ENCODE data around the gene TIAM2.
A peak's percentile ranks its signal among the peaks of the same experiment; 100 is the strongest.

Gene TIAM2

GRCh38 chr6:154974485-154975149, 20.5 kb upstream of the TIAM2 start:
- no peak for TF ChIP-seq CTCF (IDR thresholded peaks at IDR 0.05; ENCODE audit: control extremely low read depth, extremely low read depth, low read depth, missing control alignments)
- CTCF ChIA-PET, result interaction anchor here (0.9 to 1.4 kb wide), 3 partner anchors 11 to 36 kb away, joined by 3 read pairs; no protein-coding TSS in a partner anchor
- DNase-seq (ENCODE audit: extremely low spot score), result no peak
- POLR2A ChIA-PET, result interaction anchor here (0.5 kb wide), 1 partner anchor 50 kb away, joined by 3 read pairs; no protein-coding TSS in a partner anchor

- ChIA-PET CTCF (interaction anchor here (1.3 kb wide), 1 partner anchor 20 kb away, joined by 4 read pairs; no protein-coding TSS in a partner anchor), POLR2A (no interaction called here)
- DNase-seq (ENCODE audit: extremely low spot score), result no peak
- no peak for TF ChIP-seq CTCF (IDR thresholded peaks at IDR 0.05; ENCODE audit: control extremely low read depth, extremely low read depth, low read depth, missing control alignments)
These were observed 17.5 kb upstream of the TIAM2 start for GRCh38 chr6:154977588-154977987.

GRCh38 chr6:154980273-154981078, 14.6 kb upstream of the TIAM2 start:
- ChIA-PET POLR2A (no interaction called here), CTCF (interaction anchor here (1.2 kb wide), 1 partner anchor 17 kb away, joined by 6 read pairs; no protein-coding TSS in a partner anchor)
- no peak for DNase-seq (ENCODE audit: extremely low spot score)
- TF ChIP-seq CTCF (IDR thresholded peaks at IDR 0.05; ENCODE audit: control extremely low read depth, extremely low read depth, low read depth, missing control alignments), result no peak

GRCh38 chr6:154981079-154981870, 13.8 kb upstream of the TIAM2 start:
- POLR2A ChIA-PET, result interaction anchor here (0.6 kb wide), 1 partner anchor 174 kb away, joined by 3 read pairs; no protein-coding TSS in a partner anchor
- TF ChIP-seq CTCF (IDR thresholded peaks at IDR 0.05; ENCODE audit: control extremely low read depth, extremely low read depth, low read depth, missing control alignments), result no peak
- peak; percentile 45 for DNase-seq (ENCODE audit: extremely low spot score)
- CTCF ChIA-PET, result interaction anchor here (1.2 to 1.6 kb wide), 2 partner anchors 17 to 306 kb away, joined by 6 read pairs; no protein-coding TSS in a partner anchor

GRCh38 chr6:154984146-154984545, 11.0 kb upstream of the TIAM2 start:
- DNase-seq (ENCODE audit: extremely low spot score), result no peak
- no peak for TF ChIP-seq CTCF (IDR thresholded peaks at IDR 0.05; ENCODE audit: control extremely low read depth, extremely low read depth, low read depth, missing control alignments)
- ChIA-PET POLR2A (no interaction called here), CTCF (no interaction called here)

GRCh38 chr6:154986787-154987235, 8.3 kb upstream of the TIAM2 start:
- DNase-seq (ENCODE audit: extremely low spot score), result no peak
- CTCF ChIA-PET, result interaction anchor here (0.8 kb wide), 1 partner anchor 18 kb away, joined by 3 read pairs; no protein-coding TSS in a partner anchor
- POLR2A ChIA-PET, result interaction anchor here (0.7 kb wide), 1 partner anchor 513 kb away, joined by 5 read pairs; no protein-coding TSS in a partner anchor

More at GRCh38 chr6:154986787-154987235, 8.3 kb upstream of the TIAM2 start:
- TF ChIP-seq CTCF (IDR thresholded peaks at IDR 0.05; ENCODE audit: control extremely low read depth, extremely low read depth, low read depth, missing control alignments), result no peak
